ENCODE measurements around the gene C1orf159.

DNA sequence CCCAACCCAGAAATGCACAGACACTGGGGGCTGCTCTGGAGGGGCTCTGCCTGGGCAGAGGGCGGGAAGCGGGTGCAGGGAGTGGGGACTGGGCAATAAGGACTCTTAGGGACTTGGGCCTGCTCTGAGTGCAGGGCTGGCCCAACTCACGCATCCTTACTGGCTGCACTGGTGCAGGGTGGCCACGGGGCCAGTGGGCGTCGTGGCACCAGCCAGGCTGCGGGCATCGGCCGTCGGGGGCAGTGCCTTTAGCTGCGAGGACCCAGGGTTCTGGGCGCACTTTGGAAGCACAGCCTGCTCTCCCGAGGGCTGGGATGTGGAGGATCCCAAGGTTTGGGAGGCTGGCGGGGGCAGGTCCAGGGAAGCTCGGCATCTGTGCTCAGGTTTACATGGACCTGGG is 30.7 kb upstream of the C1orf159 start:
- no peak for TF ChIP-seq RBM39 (optimal IDR thresholded peaks at IDR 0.05; ENCODE audit: low read depth, low read length)
- TF ChIP-seq RBM25 (IDR thresholded peaks at IDR 0.05; ENCODE audit: low read depth, low read length, severe bottlenecking) = no peak
- TF ChIP-seq, protein P1, sequence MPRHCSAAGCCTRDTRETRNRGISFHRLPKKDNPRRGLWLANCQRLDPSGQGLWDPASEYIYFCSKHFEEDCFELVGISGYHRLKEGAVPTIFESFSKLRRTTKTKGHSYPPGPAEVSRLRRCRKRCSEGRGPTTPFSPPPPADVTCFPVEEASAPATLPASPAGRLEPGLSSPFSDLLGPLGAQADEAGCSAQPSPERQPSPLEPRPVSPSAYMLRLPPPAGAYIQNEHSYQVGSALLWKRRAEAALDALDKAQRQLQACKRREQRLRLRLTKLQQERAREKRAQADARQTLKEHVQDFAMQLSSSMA (CRISPR knock-in tag; IDR thresholded peaks at IDR 0.05) = no peak
- TF ChIP-seq, protein P2, sequence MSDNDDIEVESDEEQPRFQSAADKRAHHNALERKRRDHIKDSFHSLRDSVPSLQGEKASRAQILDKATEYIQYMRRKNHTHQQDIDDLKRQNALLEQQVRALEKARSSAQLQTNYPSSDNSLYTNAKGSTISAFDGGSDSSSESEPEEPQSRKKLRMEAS (CRISPR knock-in tag; IDR thresholded peaks at IDR 0.05) = no peak
- TF ChIP-seq YY1 (IDR thresholded peaks at IDR 0.05; ENCODE audit: borderline replicate concordance in 1 of 3, control insufficient read depth in 1 of 3, extremely low read depth in 1 of 3, insufficient read depth in 3 of 3, insufficient read length in 1 of 3, insufficient replicate concordance in 2 of 3, low read depth in 1 of 3, low read length in 2 of 3) = no peak
- TF ChIP-seq FOXP1 (CRISPR knock-in tag; IDR thresholded peaks at IDR 0.05) = no peak
- no peak for TF ChIP-seq SPI1 (IDR thresholded peaks at IDR 0.05; ENCODE audit: borderline replicate concordance, low read depth, low read length)
- no peak for TF ChIP-seq ZBTB1 (CRISPR knock-in tag; IDR thresholded peaks at IDR 0.05; ENCODE audit: borderline replicate concordance, low read depth)
- no peak for TF ChIP-seq EZH2 (IDR thresholded peaks at IDR 0.05; ENCODE audit: borderline replicate concordance, low read depth, low read length)
